HL-60 (cell line): ENCODE measurements around the gene MVD.

ENCODE experiments used
- CTCF ChIP-seq: IDR thresholded peaks from one replicate; pipeline ENCODE4 v1.5.1; 2011; ENCODE audit warnings: low read length, control low read depth, inconsistent platforms; ENCODE audit not compliant: insufficient read depth
- GABPA ChIP-seq: IDR thresholded peaks from 2 replicates; pipeline ENCODE4 v1.6.1; 2012; ENCODE audit warnings: low read depth
- POLR2AphosphoS5 ChIP-seq: IDR thresholded peaks from 2 replicates; pipeline ENCODE4 v1.6.1; 2012; ENCODE audit warnings: low read depth
- REST ChIP-seq: IDR thresholded peaks from 2 replicates; pipeline ENCODE4 v1.6.1; 2012; ENCODE audit warnings: low read depth; ENCODE audit not compliant: insufficient replicate concordance

DNA sequence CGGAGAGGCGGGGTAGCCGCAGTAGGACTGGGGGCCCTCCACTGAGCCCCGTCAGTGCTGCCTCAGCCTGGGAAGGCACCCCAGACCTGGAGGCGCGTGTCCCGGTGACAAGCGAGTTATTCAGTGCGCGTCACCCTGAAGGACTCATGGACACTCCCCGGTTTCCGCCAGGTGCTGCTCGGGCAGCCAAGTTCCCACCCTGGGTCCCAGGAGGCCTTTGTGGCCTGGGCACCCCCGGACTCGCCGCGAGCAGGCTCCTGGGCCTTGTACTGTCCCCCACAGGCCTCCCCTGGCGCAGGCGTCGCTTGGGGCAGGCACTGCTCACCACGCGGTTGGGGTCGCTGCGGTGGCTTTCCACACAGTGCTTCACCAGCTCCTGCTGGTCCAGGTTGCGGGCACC is 35.8 kb upstream of the MVD start:
- TF ChIP-seq CTCF (no peak), POLR2AphosphoS5 (no peak), REST (no peak), GABPA (no peak)
